Right atrium auricular region (tissue), 2 donors: ENCODE data around the gene NAV2. TPM values are rescaled to one million over a fixed set of nuclear protein-coding genes. Genes with fewer than 3 reads are reported as not detected.

Source experiments
- DNase-seq: peaks from one replicate; pipeline ENCODE4 v3.0.0-alpha.2; 2019; ENCODE audit warnings: low spot score
- H3K27ac ChIP-seq, 2 donors: fragments of 200-600 bp; sonication (generic); 1 replicate in 1 of 2; 2 replicates in 1 of 2; pipeline ENCODE4 v1.5.1; 2016 to 2019
- H3K27me3 ChIP-seq, 2 donors: fragments of 200-600 bp; sonication (generic); one replicate each; pipeline versions ENCODE4 v1.5.1 to v1.6.0; 2017 to 2019
- H3K36me3 ChIP-seq: fragments of 200-600 bp; sonication (generic); one replicate; pipeline ENCODE4 v1.5.1; 2016
- H3K4me1 ChIP-seq, 2 donors: fragments of 200-600 bp; sonication (generic); one replicate each; pipeline versions ENCODE4 v1.5.1 to v1.6.0; 2017 to 2019
- H3K4me3 ChIP-seq, 2 donors: fragments of 200-600 bp; sonication (generic); 1 replicate in 1 of 2; 2 replicates in 1 of 2; pipeline ENCODE4 v1.5.1; 2017 to 2019; ENCODE audit warnings: mild to moderate bottlenecking in 1 of 2, moderate library complexity in 1 of 2
- H3K9me3 ChIP-seq, 2 donors: fragments of 200-600 bp; sonication (generic); one replicate each; pipeline ENCODE4 v1.5.1; 2019
- total RNA-seq, 2 donors: library from RNA; depleted of rRNA; stranded (reverse); fragments of >200 nt; gene quantifications; one replicate each; pipeline ENCODE4 v1.1.0, GENCODE V29; 2016
- TF ChIP-seq, protein P1 (sequence below), 2 donors: fragments of 200-600 bp; sonication (generic); IDR thresholded peaks; one replicate each; pipeline ENCODE4 v1.5.1; 2019; ENCODE audit warnings: antibody characterized with exemption in 2 of 2

NAV2 gene
- total RNA-seq, 2 donors from 2014 or later: 11.4 to 19.2 TPM

GRCh38 chr11:19774817-19775580, 62.4 kb downstream of the NAV2 start:
- TF ChIP-seq, protein P1, sequence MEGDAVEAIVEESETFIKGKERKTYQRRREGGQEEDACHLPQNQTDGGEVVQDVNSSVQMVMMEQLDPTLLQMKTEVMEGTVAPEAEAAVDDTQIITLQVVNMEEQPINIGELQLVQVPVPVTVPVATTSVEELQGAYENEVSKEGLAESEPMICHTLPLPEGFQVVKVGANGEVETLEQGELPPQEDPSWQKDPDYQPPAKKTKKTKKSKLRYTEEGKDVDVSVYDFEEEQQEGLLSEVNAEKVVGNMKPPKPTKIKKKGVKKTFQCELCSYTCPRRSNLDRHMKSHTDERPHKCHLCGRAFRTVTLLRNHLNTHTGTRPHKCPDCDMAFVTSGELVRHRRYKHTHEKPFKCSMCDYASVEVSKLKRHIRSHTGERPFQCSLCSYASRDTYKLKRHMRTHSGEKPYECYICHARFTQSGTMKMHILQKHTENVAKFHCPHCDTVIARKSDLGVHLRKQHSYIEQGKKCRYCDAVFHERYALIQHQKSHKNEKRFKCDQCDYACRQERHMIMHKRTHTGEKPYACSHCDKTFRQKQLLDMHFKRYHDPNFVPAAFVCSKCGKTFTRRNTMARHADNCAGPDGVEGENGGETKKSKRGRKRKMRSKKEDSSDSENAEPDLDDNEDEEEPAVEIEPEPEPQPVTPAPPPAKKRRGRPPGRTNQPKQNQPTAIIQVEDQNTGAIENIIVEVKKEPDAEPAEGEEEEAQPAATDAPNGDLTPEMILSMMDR (IDR thresholded peaks at IDR 0.05): no peak
- H3K4me1 ChIP-seq: peaks cover 0 to 27% of the 10 kb centered on the region in 2 donors
- no peaks in the 10 kb centered on the region for H3K36me3 ChIP-seq
- H3K4me3 ChIP-seq: no peak overlapping the region
- DNase-seq: no peak
- no peak overlapping the region for H3K27ac ChIP-seq
- H3K9me3 ChIP-seq: no peaks in the 10 kb centered on the region
- H3K27me3 ChIP-seq: no peaks in the 10 kb centered on the region

- peaks cover 0 to 22% of the 10 kb centered on the region in 2 donors for H3K4me1 ChIP-seq
Observed at GRCh38 chr11:19775622-19776021, 63.0 kb downstream of the NAV2 start.

GRCh38 chr11:19777039-19777376, 64.4 kb downstream of the NAV2 start:
- Histone ChIP-seq H3K27ac (peak overlapping the region in 1 of 2 donors; percentile 32), H3K9me3 (no peaks in the 10 kb centered on the region), H3K36me3 (no peaks in the 10 kb centered on the region), H3K27me3 (no peaks in the 10 kb centered on the region), H3K4me3 (peak overlapping the region; percentile 35 to 56), H3K4me1 (peaks cover 0 to 22% of the 10 kb centered on the region in 2 donors)
- no peak for DNase-seq
- TF ChIP-seq, protein P1 (IDR thresholded peaks at IDR 0.05): no peak

More at GRCh38 chr11:19775622-19776021, 63.0 kb downstream of the NAV2 start:
- TF ChIP-seq, protein P1 (IDR thresholded peaks at IDR 0.05): no peak
- Histone ChIP-seq H3K9me3 (no peaks in the 10 kb centered on the region), H3K36me3 (no peaks in the 10 kb centered on the region), H3K27ac (no peak overlapping the region), H3K4me3 (no peak overlapping the region), H3K27me3 (no peaks in the 10 kb centered on the region)
- no peak for DNase-seq

- Histone ChIP-seq H3K27me3 (no peaks in the 10 kb centered on the region), H3K4me1 (peaks cover 0 to 22% of the 10 kb centered on the region in 2 donors), H3K4me3 (peak overlapping the region; percentile 35 to 56), H3K27ac (peak overlapping the region in 1 of 2 donors; percentile 32), H3K36me3 (no peaks in the 10 kb centered on the region), H3K9me3 (no peaks in the 10 kb centered on the region)
- TF ChIP-seq, protein P1 (IDR thresholded peaks at IDR 0.05): no peak
- DNase-seq: no peak
Observed at GRCh38 chr11:19777377-19778102, 64.9 kb downstream of the NAV2 start.

DNA sequence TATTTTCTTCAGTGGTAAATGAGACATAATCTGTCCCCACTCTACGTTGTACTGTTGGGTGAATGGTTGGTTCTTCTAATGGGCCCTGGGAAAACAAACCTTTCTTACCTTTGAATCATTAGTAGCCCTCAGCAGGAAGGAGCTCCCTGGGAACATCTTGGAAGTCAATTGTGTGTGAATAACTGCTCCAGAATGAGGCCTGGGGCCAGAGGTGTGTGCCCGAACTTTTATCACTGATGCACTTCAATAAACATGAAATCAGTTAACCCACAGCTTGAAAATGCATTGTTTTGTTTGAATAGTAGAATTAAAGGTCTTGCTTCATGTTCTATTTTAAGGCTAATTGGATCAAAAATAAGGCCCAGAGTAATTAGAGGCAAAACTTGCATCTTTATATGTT, 67.1 kb downstream of the NAV2 start:
- TF ChIP-seq, protein P1 (IDR thresholded peaks at IDR 0.05): no peak
- DNase-seq: no peak
- Histone ChIP-seq H3K4me1 (peaks cover 0 to 22% of the 10 kb centered on the region in 2 donors), H3K27me3 (no peaks in the 10 kb centered on the region), H3K9me3 (no peaks in the 10 kb centered on the region), H3K27ac (no peak overlapping the region), H3K4me3 (no peak overlapping the region), H3K36me3 (no peaks in the 10 kb centered on the region)
